HG03457 (cell line): ENCODE results near the gene ATP10A.

Experiments
- ATAC-seq: cut with Tn5 transposase; IDR thresholded peaks from one replicate; pipeline ENCODE4 v1.9.1; 2021; ENCODE audit warnings: moderate number of reproducible peaks; ENCODE audit not compliant: unreplicated experiment

The ATP10A gene

GRCh38 chr15:25797035-25797434 is 66.1 kb downstream of the ATP10A start:
- ATAC-seq: no peak

- no peak for ATAC-seq
Measured at GRCh38 chr15:25796395-25796794, 66.7 kb downstream of the ATP10A start.

- no peak for ATAC-seq
Measured at GRCh38 chr15:25795712-25796111, 67.4 kb downstream of the ATP10A start.

GRCh38 chr15:25795061-25795460 is 68.1 kb downstream of the ATP10A start:
- ATAC-seq: no peak

- peak; percentile 64 for ATAC-seq
Measured at GRCh38 chr15:25793354-25794050, 69.6 kb downstream of the ATP10A start.

- ATAC-seq: no peak
Measured at GRCh38 chr15:25792128-25792527, 71.0 kb downstream of the ATP10A start.

- no peak for ATAC-seq
Measured at GRCh38 chr15:25790000-25790660, 73.0 kb downstream of the ATP10A start.

- ATAC-seq: no peak
Measured at GRCh38 chr15:25789616-25789999, 73.5 kb downstream of the ATP10A start.

- ATAC-seq: no peak
Measured at GRCh38 chr15:25789211-25789610, 73.9 kb downstream of the ATP10A start.

GRCh38 chr15:25787855-25788520 is 75.1 kb downstream of the ATP10A start:
- no peak for ATAC-seq

- no peak for ATAC-seq
Measured at GRCh38 chr15:25787381-25787780, 75.7 kb downstream of the ATP10A start.

- no peak for ATAC-seq
Measured at GRCh38 chr15:25786040-25786439, 77.1 kb downstream of the ATP10A start.

GRCh38 chr15:25785641-25786025 is 77.5 kb downstream of the ATP10A start:
- no peak for ATAC-seq

GRCh38 chr15:25784876-25785640 is 78.1 kb downstream of the ATP10A start:
- ATAC-seq: no peak

GRCh38 chr15:25783607-25784540 is 79.3 kb downstream of the ATP10A start:
- ATAC-seq: no peak

- no peak for ATAC-seq
Measured at GRCh38 chr15:25783134-25783533, 80.0 kb downstream of the ATP10A start.

GRCh38 chr15:25780479-25781255 is 82.5 kb downstream of the ATP10A start:
- no peak for ATAC-seq

- no peak for ATAC-seq
Measured at GRCh38 chr15:25778161-25778560, 85.0 kb downstream of the ATP10A start.

- ATAC-seq: no peak
Measured at GRCh38 chr15:25777037-25777436, 86.1 kb downstream of the ATP10A start.
